HG02840 (cell line): ENCODE data around the gene GUCY1A2.
"Not testable (repeated sequence)": the region's sequence is repeated elsewhere in the genome, so short reads cannot be mapped to it uniquely, and the experiment has no call there.

Experiments used
- ATAC-seq: cut with Tn5 transposase; IDR thresholded peaks from one replicate; pipeline ENCODE4 v1.9.1; 2021; ENCODE audit warnings: mild to moderate bottlenecking, moderate library complexity, moderate number of reproducible peaks; ENCODE audit not compliant: unreplicated experiment, low FRiP score

The GUCY1A2 gene

DNA sequence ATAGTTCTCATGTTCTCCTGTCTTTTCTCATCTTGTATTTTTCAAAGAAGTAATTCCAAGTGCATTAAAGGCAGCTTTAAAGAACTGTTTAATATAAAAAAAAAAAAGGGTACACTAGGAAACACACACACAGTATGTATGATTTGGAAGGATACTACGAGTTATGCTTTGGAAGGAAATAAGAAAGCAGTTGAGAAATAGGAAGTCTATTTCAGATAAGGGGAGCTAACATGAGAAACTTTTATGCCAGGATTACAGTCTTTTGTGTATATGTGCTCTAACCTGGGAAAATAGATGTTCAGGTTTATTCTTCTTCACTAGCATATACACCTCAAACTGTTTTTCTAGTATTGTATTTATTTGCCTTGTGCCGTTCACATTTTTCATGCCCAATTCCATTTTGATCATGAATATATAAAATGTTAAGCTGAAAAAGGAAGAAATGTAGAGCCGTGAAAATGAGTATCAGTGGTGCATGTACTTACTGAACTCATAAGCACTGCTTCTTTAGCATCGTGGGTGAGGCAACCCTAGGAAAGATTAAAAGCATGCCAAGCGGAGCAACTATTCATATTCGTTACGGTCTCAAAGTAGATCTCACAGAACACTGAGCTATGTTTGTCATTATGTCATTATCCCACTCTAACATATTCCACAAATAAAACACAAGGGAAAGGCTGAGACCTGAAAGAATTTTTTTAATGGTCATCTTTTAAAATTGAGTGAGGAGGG, 59.6 kb downstream of the GUCY1A2 start:
- no peak for ATAC-seq

DNA sequence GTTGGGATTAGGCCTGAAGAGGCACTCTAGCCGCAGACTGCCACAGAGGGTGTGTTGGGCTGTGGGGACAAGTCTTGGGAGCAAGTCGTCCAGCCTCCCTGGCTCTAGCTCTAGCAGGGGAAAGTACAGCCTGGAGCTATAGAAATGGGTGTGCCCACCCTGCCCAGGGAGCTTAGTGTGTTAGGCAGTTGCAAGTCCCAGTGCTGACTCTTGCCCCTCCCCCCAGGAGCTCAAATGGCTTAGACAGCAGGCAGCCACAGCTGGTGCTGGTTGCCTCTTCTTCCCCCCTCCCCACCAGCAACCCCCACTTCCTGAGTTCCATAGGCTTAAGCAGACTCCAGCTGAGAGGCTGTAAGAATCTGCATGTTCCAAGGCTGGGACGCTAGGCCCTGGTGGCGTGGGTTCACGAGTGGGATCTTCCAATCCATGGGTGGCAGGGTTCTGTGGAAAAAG, 61.2 kb downstream of the GUCY1A2 start:
- no peak for ATAC-seq

DNA sequence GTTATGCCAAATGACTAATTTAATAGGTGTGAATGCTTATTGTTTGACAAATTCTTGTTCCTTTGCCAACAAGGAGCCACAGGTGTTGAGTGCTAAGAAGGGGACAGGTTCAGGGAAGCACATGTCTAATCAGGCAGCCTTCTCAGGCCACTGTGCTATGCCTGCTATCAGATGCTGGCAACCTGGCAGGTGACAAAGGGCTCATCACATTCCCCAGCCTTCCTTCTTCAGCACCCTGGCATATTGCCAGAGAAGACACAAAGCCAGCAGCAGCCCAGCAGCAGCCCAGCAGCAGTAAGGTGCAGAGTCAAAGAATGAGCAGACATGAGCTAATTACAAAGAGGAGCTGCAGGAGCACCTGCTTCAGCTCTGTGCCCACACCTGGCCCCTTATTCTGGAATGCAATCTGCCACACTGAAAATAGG, 68.2 kb downstream of the GUCY1A2 start:
- no peak for ATAC-seq

DNA sequence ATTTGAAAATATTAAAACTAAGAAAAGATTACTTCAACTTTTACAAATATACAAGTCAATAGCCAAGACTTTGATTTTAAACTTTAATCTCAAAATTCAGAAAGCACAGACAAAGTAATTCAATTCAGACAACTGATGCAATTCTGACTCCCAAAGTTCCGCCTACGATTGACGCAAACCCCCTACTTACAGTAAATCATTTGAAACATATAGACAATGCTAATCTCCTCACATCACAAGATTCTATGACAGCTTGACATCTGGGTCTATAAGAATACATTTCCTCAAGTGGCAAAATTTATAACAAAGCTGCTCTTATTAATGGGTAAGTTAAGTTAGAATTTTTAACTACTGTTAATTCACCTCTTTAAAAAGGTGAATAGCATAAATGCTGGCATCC, 75.2 kb downstream of the GUCY1A2 start:
- ATAC-seq: no peak

DNA sequence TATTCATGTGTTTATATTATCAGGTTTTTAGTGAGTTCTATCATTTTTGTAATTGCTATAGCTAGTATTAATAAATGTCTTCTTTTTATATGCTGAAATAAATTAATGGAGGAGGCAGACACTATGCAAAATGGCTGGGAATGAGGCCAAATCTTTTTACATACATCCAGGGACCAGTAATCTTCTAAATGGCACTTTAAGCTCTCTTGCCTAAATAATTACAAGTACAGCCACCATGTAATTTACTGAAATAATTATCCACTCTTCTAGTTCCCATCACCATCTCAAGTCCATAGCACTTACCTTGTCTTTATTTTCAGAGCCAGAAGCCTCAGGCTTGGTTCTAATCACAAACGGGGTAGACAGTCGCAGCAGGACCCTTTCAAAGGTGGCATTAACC, 79.1 kb downstream of the GUCY1A2 start:
- no peak for ATAC-seq

DNA sequence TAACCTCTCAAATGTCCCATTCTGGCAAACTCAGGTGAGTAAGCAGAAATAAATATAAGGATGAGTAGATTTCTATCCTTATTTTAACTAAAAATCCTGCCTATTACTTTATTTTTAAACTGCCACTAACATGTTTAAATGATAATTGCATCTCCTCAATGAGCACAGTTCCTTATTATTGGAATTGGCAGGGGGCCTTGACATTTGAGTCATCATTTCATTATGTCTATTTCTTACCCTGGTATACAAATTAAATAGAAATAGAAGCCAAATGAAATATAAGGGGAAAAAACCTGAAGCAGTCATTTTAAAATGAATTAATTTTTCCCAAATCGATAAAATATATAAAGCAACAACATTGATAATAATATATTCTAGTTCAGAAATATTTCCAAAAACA, 81.2 kb downstream of the GUCY1A2 start:
- ATAC-seq: no peak

DNA sequence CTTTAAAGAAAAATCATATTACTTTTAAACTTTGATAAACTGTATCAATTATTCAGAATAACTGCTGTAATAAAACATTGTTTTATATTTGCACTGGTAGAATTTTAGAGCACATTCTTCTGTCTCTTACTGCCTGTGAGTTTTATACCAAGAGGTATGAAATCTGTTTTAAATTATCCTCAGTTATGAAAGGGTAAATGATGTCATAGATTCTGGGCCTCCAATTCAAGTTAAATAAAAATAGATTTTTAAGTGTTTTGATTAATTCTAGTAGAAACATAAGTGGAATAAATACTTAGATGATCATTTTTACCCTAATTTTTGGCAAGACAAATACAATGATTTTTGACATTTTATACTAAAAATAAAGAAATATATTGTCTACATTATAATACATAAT, 93.0 kb downstream of the GUCY1A2 start:
- ATAC-seq: no peak

DNA sequence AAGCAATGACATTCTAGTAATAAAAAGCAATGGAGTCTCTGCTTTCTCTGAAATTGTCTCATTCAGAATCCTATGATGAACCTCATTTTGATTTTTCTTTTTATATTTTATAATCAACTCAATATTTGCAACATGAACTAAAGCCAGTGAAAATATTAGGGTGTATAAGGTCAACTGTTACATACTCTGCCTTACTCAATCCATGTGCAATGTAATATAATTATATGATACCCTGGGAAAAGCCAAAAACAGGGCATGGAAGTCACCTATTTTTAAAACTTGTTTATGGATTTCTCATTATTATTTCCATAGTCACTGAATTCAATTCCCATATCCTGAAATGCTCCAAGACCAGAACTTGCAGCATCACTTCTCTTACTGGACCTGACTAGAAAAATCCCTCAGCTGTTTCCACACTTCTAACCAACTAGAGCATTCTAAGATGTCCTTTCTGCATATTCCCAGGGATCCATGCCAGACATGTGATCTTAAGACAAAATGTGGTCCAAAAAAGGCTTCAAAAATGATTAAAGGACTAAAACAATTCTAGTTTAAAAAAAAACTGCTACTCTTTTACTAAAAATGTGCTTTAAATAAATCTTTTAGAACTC, 97.3 kb downstream of the GUCY1A2 start:
- no peak for ATAC-seq

DNA sequence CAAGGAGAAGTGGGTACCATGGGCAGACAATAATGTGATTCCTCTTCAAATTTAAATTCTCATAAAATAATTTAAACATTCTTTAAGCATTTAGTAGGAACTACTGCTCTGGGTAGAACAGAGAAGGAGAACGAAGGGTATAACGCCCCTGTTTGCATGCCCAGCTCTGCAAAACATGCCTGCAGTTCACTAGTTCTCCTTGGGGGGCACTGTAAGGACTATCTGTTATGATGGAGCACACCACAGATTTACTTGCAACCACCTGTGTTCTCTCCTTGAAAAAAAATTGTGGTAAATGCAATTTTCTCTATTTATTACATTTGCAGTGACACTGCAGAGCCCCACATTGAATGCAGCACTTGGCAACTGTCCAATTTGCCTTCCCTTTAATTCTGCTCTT, 100.3 kb downstream of the GUCY1A2 start:
- no peak for ATAC-seq

DNA sequence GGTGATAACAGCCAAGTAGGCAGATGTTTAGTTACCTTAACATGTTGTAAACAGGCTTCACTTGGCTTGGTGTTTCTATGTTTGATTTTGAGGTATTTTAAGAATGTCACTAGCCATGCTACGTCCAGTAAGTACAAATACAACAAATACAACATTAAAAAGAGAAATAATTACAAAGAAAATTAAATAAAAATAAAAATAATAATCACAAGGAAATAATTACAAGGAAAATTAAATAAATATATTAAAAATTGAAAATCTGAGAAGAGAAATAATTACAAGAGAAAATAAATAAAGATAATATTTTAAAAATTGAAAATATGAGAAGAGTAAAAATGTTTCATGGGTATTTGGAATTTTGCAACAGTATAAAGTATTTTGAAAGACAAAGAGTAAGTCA, 103.9 kb downstream of the GUCY1A2 start:
- ATAC-seq: no peak

DNA sequence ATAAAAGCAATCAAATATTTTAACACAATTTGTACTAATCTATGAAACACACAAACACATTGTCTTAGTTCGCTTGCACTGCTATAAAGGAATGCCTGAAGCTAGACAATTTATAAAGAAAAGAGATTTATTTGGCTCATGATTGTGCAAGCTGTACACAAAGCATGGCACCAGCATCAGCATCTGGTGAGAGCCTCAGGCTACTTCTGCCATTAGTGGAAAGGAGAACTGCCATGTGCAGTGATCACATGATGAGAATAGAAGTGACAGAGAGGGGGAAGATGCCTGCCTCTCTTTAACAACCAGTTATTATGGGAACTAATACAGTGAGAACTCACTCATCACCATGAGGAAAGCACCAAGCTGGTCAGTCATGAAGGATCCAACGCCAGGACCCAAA, 105.1 kb downstream of the GUCY1A2 start:
- ATAC-seq: no peak

DNA sequence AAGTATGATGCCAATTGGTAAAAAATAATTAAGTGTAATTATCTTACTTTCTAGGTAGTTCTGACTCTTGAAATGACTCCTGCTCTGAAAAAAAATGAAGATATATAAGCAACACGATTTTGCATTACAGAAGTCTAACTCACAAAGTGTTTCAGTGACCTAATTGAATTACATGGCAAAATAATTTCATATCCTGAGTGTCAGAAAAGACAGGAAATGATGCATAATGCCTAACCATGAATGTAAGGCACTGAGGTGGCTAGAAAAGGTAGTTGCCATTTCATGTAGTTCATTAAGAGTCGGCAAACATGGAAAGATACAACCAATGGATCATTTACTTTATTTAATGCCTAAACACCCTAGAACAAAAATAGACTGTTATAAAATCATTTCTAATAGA, 113.5 kb downstream of the GUCY1A2 start:
- ATAC-seq: no peak

DNA sequence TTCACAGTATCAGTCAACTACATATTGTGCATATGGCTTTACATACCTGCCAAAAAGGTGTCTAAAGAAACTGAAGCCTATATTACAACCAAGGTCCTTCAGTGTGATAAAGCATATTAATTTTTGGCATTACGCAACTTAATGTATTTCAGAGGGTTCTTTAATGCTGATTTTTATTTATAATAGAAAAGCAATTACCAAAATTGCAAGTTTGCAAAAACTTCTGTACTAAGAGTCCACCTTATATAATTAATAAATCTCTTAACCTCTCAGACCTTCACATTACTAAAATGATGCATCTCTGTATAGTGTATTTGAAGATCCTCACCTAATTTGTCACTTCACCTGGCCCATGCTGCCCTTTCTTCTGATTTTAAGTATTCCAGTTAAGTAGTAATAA, 128.6 kb downstream of the GUCY1A2 start:
- no peak for ATAC-seq

DNA sequence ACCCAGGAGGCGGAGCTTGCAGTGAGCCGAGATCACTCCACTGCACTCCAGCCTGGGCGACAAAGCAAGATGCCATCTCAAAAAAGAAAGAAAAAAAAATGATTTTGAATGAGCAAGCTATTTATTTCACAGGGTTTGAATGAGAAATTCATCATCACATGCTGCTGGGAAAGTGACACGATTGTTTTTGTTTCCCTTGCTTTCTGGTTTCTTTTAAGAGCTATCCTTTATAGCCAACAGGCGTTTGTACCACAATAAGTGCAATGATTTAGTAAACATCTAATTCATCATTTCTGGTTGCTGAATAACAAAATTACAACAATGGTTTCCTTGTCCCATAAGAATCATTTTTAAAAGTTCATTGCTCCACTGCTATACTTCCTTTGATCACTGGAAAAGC, 129.9 kb downstream of the GUCY1A2 start:
- no peak for ATAC-seq

DNA sequence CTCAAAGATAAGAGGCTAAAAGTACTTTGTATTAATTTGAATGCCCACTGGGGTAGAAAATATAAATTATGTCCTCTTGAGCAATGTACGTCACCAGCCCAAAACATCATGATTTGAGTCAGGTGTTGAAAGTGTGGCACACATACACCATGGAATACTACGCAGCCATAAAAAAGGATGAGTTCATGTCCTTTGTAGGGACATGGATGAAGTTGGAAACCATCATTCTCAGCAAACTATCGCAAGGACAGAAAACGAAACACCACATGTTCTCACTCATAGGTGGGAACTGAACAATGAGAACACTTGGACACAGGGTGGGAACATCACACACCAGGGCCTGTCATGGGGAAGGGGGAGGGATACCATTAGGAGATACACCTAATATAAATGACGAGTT, 134.6 kb downstream of the GUCY1A2 start:
- ATAC-seq: not testable (repeated sequence)

DNA sequence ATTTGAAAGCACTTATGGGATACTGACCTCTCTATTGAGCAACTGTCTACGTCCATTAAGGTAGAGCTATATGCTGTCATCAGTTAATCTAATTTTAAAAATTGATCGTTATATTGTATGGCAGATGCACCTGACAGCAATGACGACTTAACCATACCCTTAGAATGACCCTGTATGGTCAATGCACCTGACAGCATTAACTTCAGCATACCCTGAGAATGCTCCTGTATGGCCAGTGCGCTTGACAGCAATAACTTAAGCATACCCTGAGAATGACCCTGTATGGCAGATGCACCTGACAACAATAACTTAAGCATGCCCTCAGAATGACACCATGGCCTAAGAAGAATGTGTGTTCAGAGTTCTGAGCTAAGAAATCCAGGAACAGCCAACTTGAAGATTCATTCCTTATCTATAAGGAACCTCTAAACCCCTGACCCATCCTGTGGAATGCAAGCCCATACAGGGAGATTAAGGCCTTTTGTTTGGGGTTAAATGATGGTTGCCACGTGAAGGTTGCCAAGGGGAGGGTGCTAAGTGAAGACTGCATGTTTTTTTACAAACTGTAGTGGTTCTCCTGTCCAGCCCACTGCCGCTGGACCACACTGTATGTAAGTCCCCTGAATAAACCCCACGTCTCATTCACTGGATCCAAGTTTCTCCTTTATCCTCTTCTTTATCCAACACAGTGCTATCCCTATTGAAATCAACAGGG, 138.3 kb downstream of the GUCY1A2 start:
- no peak for ATAC-seq

DNA sequence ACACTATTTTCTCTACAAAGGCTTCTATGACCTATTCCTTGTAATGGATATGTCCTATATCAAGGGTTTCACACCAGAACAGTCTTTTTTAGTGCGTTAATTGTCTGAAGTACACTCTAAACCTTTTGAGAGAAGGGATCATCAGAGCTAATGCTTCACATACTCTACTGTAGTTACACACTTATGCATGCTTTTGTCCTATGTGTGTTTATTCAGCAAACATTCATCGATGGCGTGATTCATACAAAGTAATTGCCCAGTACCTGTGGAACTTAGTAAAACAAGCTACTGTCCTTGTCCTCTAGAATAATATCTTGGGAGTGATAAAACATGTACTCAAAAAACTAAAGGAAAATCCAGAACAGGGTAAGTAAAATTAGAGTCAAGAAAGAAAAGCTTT, 139.2 kb downstream of the GUCY1A2 start:
- no peak for ATAC-seq

DNA sequence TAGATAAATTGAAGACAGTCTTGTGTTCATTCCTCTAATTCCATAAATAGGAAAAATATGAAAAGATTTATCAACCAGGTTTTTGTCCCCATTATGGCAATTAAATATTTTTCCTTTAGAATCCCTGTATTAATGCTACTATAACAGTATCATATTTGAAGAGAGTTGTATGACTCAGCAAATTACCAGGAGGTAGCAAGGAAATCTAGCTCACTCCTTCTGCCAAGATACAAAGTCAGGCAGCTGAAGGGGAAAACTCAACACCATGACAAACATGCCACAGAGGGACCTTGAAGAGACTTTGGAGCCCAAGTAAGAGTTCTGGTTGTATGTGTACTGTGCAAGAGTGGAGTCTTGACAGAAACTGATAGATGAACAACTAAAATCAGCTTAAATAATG, 143.3 kb downstream of the GUCY1A2 start:
- no peak for ATAC-seq

DNA sequence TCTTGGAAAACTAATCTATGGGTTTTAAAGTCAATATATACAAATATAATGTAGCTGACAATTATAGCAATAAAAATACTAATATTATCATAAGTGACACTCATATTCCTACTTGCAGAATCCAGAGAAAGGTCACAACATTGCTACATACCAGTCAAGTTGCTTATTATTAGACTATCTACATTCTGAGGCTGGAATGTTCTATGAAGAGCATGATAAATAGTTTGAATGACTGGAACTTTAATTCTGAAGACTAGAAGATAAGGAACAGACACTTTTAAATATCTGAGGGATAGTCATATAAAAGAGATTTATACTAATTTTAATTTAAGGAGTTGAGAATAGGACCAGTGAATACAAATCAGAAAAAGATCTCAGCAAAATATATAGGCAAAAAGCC, 146.0 kb downstream of the GUCY1A2 start:
- ATAC-seq: no peak

DNA sequence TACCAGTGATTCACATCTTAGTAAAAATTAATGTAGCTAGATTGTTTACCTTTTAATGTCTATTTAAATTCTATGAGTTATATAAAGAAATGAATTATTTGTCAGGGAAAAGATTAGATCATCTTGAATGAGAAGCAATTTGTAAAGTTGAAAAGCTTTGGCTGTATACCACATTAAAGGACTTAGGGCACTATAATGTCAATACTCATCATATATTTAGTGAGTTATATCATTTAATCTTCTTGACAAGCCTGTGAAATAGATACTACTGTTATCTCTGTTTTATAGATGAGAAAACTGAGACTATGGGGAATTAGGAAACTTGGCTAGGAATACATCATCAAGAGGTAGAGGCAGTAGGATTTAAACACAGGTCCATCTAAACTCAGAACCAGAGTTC, 160.1 kb downstream of the GUCY1A2 start:
- no peak for ATAC-seq

DNA sequence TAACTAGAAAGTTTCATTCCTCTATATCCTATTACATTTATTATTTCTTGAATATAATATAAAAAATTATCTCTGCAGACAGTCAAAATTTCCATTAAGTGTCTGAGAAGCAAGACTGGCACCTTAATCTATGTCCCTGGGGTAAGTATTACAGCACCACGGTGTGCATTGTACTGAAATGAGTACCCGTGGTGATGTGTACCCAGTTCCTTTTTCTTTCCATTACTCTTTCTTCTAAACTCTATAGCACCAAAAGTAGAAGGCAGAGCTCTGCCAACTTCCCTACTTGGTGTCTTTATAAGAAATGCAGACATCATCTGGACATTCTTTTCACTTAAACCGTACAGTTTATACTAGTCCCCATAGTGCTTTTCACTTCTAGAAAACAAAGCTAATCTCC, 161.7 kb downstream of the GUCY1A2 start:
- no peak for ATAC-seq

DNA sequence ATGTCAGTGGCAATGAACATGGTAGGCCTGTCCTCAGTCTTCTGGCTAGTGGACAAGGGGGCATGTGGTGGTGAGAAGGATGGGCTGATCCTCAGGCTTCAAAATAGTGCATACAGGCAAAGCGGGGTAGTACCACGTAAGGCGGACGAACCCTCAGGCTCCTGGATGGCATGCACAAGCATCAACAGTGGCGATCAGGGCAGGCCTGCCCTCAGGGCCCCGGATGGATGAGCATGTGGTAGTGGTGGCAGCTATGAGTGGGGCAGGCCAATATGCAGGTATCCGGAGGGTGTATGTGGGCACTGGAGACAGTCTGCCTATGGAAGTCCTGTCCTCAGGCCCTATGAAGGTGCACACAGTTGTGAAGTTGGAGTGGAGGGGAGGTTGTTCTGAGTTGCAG, 163.8 kb downstream of the GUCY1A2 start:
- no peak for ATAC-seq
